Jurkat, Clone E6-1 (cell line): Measurements from ENCODE around the gene PIM1.

Experiments
- DNase-seq: peaks from one replicate; pipeline ENCODE4 v3.0.0-alpha.2; 2011; ENCODE audit warnings: low read depth, low spot score
- H3K4me3 ChIP-seq: 2 replicates; pipeline ENCODE4 v1.5.1; 2011; ENCODE audit warnings: mild to moderate bottlenecking, low read length, control low read depth, moderate library complexity

The PIM1 gene

DNA sequence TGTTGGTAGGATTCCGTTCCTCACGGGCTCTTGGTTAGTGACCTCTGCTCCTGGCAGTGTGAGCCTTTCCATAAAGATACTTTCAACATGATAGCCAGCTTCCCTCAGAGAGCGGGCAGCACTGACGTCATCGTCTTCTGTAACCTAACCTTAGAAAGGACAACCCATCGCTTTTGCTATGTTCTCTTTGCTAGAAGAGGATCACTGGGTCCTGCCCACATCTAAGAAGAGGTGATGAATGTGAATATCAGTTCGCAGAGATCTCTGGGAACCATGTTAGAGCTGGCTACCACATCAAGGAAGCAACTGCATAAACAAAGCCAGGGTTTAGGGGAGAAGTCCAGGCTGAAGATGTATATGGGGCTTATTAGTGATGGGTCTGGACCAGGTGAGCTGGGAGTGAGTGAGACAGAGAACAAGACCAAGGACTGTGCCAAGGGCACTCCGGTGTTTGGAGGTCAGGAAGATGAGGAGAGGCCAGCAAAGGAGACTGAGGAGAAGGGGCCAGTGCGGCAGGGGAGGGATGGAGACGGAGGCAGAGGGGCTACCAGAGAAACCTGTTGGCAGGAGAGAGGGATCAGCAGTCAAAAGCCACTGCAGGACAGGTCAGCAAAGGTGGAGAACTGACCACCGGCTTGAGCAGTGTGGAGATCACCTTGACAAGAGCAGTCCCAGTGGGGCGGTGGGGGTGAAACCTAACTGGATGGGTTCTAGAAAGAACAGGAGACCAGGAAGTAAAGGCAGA is 39.7 kb downstream of the PIM1 start:
- DNase-seq = no peak
- H3K4me3 ChIP-seq = no peak overlapping the region

DNA sequence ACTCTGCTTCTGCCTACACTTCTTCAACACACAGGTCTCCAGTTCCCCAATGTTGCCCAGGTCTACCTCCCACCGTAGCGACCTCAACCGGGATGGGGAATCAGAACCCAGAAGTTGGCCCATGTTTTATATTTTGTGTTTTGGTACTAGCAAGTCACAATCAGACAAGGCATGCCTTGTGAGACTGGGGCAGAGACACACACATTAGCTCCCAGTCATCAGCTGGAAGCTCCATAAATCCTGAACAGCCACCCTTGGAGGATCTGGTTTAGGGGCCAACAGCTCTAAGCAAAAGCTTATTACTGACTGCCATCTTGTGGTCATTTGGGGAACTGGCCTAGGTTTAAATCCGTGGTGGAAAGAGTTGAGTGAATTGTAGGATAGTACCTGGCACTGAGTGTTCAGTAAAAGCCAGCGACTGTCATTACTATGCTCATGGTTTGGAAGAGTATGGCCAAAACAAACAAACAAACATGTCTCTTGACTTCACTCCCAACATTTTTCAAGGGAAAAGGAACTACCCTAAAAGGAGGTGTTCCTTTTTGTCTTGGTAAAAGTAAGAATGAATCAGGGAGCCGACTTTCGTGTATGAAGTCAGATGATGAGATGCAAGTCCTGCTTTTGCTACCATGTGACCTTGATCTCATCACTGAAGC is 40.5 kb downstream of the PIM1 start:
- DNase-seq = peak; percentile 70
- H3K4me3 ChIP-seq = no peak overlapping the region

DNA sequence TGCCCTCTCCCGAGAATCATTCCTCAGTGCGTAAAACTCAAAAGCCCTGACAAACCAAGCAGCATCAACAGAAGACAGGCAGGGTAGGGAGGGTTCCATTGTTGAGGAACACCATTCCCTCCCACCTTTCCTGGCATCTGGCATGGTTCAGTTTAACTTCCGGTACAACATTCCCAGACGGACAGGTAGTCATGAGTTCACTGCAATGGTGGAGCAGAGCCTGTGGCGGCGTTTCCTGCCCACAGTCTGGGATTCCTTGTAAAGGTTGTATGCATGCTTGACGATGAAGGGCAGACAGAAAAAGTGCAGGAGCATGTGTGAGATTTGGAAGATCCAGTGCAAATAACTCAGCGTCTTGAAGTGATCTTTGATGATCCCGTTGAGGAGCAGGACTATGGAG is 42.3 kb downstream of the PIM1 start:
- no peak overlapping the region for H3K4me3 ChIP-seq
- DNase-seq = no peak

DNA sequence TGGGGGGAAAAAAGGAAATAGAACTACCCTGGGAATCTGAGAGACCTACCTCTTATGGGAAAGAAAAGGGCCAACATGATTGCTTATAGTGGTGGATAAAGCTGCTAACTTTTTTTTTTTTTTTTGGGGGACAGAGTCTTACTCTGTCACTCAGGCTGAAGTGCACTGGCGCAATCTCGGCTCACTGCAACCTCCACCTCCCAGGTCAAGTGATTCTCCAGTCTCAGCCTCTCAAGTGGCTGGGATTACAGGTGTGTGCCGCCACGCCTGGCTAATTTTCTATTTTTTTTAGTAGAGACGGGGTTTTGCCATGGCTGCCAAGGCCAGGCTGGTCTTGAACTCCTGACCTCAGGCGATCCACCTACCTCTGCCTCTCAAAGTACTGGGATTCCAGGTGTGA is 48.1 kb downstream of the PIM1 start:
- H3K4me3 ChIP-seq = no peak overlapping the region
- no peak for DNase-seq

DNA sequence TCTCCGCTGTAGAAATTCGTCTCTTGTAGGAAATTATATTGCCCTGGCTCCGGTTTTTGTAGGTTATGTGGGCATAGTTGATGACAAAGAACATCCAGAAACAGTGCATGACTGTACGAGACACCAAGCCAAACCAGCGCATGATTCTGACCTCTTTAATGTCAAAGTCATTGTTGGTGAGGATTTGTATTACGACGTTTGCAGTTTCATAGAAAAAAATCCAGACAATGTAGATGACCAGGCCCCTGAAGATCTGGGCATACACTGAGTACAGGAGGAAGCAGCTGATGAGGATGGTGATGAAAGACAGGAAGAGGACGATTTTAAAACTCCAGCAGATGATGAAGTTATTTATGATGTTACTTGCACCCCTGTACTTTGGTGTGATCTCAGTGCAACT is 48.6 kb downstream of the PIM1 start:
- H3K4me3 ChIP-seq = no peak overlapping the region
- DNase-seq = no peak

DNA sequence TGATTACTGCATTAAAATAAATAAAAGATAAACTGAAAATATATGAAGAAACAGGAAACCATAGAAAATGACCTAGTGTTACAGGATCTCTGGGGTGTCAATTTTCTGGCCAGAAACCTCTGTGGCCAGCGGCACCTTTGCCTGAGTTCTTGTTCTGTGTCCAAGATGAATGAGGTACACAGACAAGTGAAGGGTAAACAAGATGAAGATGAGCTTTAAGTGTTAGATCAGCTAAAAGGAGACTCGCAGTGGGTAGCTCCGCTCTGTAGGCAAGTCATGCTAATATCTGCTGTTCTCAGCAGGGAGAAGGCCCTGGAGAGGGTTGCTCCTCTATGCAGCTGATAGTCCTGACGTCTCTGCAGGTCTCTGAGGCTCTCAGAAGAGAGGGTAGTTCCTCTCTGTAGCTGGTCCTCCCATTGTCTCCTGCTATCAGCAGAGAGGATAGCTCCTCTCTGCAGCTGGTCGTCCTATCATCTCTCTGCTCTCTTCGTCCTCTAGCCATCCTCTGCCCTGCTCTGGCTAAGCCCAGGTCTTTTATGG is 51.7 kb downstream of the PIM1 start:
- no peak for DNase-seq
- H3K4me3 ChIP-seq = peak overlapping the region; percentile 67; the same call in 1 of the 2 replicates

DNA sequence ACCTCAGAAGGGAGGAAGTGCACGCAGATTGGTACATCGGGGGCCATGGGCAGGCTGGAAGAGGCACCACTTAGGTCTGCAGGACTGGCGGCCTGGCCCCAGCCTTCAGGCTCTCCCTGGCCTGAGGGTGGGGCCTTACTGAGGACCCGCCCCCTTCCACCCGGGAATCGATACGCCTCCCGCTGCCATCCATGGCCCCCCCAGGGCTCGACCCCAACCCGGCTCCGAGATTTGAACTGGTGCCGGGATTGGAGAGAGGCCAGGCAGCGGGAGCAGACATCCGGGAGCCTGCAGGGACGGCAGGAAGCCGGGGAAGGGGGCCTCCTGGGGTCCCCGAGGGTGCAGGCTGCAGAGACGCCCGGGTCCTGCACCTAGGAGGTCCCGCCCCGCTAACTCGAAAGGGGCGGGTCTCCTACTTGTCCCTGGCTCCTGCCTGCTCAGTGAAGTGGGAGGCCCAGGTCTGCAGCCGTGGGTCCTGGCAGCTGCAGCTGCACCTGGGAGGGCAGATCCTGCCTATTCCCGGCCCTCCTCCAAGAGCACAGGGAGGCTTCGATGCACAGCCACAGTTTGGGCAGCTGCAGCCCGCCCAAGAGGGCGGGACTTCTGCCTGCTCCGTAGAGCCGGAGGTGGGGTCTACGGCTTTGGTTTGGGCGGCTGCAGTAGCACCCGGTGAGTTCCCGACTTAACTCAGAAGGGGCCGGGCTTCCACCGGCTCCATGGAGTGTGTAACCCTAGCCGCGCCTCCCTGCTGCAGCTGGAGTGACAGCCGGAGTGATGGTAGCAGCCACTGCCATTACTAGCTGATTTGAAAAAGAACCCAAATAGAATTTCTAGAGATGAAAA is 52.4 kb downstream of the PIM1 start:
- peak; percentile 82 for DNase-seq
- peak overlapping the region; percentile 67 for H3K4me3 ChIP-seq

DNA sequence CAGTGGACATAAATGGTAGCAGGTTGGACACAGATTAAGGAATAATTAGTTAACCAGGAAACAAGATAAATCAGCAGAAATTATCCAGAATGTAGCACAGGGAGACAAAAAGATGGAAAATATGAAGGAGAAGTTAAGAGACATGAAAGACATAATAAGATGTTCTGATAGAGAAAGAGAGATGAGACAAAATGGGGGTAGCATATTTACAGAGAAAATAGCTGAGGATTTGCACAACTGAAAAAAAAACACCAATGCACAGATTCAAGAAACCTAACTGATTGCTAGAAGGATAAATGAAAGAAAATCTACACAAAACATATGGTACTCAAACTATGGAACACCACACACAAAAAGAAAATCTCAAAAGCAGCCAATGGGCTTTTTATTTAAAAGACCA is 53.0 kb downstream of the PIM1 start:
- peak overlapping the region; percentile 67 for H3K4me3 ChIP-seq
- no peak for DNase-seq
